ENCODE measurements around the gene GLRX5.

DNA sequence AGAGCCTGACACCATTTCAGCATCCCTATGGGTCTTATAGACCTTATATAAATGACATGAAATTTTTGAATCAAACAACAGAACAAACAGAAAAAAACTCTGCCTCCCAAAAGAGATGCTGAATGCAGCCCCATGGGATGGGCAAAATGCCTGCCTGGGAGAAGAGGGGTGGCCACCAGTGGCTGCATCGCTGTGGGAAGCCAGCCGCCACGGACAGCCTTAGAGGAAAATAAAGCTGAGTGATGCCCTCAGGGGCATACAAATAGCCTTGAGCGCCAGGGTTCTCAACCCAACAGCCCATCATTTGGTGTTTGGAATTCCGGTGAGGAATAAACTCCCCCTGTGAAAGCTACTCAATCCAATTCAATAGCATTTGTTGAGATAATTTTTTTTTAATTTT is 41.3 kb upstream of the GLRX5 start:
- TF ChIP-seq, protein P1, sequence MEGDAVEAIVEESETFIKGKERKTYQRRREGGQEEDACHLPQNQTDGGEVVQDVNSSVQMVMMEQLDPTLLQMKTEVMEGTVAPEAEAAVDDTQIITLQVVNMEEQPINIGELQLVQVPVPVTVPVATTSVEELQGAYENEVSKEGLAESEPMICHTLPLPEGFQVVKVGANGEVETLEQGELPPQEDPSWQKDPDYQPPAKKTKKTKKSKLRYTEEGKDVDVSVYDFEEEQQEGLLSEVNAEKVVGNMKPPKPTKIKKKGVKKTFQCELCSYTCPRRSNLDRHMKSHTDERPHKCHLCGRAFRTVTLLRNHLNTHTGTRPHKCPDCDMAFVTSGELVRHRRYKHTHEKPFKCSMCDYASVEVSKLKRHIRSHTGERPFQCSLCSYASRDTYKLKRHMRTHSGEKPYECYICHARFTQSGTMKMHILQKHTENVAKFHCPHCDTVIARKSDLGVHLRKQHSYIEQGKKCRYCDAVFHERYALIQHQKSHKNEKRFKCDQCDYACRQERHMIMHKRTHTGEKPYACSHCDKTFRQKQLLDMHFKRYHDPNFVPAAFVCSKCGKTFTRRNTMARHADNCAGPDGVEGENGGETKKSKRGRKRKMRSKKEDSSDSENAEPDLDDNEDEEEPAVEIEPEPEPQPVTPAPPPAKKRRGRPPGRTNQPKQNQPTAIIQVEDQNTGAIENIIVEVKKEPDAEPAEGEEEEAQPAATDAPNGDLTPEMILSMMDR (IDR thresholded peaks at IDR 0.05) = no peak
- no peak for TF ChIP-seq POLR2A (IDR thresholded peaks at IDR 0.05)
